Neural crest cell (in vitro differentiated cells): ENCODE measurements around the gene MET. TPM values are rescaled to one million over a fixed set of nuclear protein-coding genes. Genes with fewer than 3 reads are reported as not detected.

ENCODE experiments used
- DNase-seq: peaks from one replicate; pipeline ENCODE4 v3.0.0; 2021; ENCODE audit warnings: low read depth, mixed read lengths, low spot score
- H3K27ac Mint-ChIP-seq: one replicate; pipeline ENCODE4 v1.8.0; 2021; ENCODE audit warnings: mild to moderate bottlenecking, mixed read lengths; ENCODE audit not compliant: unreplicated experiment
- H3K27me3 Mint-ChIP-seq: 2 replicates; pipeline ENCODE4 v1.8.0; 2021; ENCODE audit warnings: low read depth, mild to moderate bottlenecking, mixed read lengths
- H3K36me3 Mint-ChIP-seq: 2 replicates; pipeline ENCODE4 v1.8.0; 2021; ENCODE audit warnings: low read depth, mild to moderate bottlenecking, mixed read lengths
- H3K4me1 Mint-ChIP-seq: 2 replicates; pipeline ENCODE4 v1.8.0; 2021; ENCODE audit warnings: mixed read lengths
- H3K4me3 Mint-ChIP-seq: one replicate; pipeline ENCODE4 v1.8.0; 2021; ENCODE audit warnings: mild to moderate bottlenecking, mixed read lengths
- H3K9me3 Mint-ChIP-seq: 2 replicates; pipeline ENCODE4 v1.8.0; 2021; ENCODE audit warnings: mixed read lengths
- CTCF ChIP-seq: fragments of 200-600 bp; sonication (generic); conservative IDR thresholded peaks from 2 replicates; pipeline ENCODE4 v1.5.0; 2021; ENCODE audit warnings: antibody characterized with exemption, mild to moderate bottlenecking
- total RNA-seq: library from RNA; stranded (reverse); gene quantifications from 2 replicates; pipeline ENCODE4 v1.2.1, GENCODE V29; 2021

The MET gene
- total RNA-seq, 1 donor from 2014 or later = 4.0 TPM

- Mint-ChIP-seq H3K4me3 (no peak overlapping the region), H3K36me3 (no peaks in the 10 kb centered on the region), H3K9me3 (peaks cover 4% of the 10 kb centered on the region), H3K4me1 (no peaks in the 10 kb centered on the region), H3K27ac (no peak overlapping the region), H3K27me3 (no peaks in the 10 kb centered on the region)
- no peak for TF ChIP-seq CTCF
- no peak for DNase-seq
Observed at GRCh38 chr7:116644628-116645027, 27.4 kb upstream of the MET start.

GRCh38 chr7:116647290-116647689, 24.7 kb upstream of the MET start:
- Mint-ChIP-seq H3K4me3 (no peak overlapping the region), H3K27me3 (no peaks in the 10 kb centered on the region), H3K36me3 (no peaks in the 10 kb centered on the region), H3K4me1 (no peaks in the 10 kb centered on the region), H3K27ac (no peak overlapping the region), H3K9me3 (peaks cover 6% of the 10 kb centered on the region)
- no peak for DNase-seq
- TF ChIP-seq CTCF = no peak

- H3K9me3 Mint-ChIP-seq = peaks cover 6% of the 10 kb centered on the region
- no peak for DNase-seq
- no peaks in the 10 kb centered on the region for H3K4me1 Mint-ChIP-seq
- no peak overlapping the region for H3K27ac Mint-ChIP-seq
- no peaks in the 10 kb centered on the region for H3K36me3 Mint-ChIP-seq
- H3K27me3 Mint-ChIP-seq = no peaks in the 10 kb centered on the region
- no peak overlapping the region for H3K4me3 Mint-ChIP-seq
- no peak for TF ChIP-seq CTCF
Observed at GRCh38 chr7:116647861-116648260, 24.1 kb upstream of the MET start.

- Mint-ChIP-seq H3K27ac (no peak overlapping the region), H3K9me3 (peaks cover 6% of the 10 kb centered on the region), H3K36me3 (no peaks in the 10 kb centered on the region), H3K27me3 (no peaks in the 10 kb centered on the region), H3K4me1 (no peaks in the 10 kb centered on the region), H3K4me3 (no peak overlapping the region)
- DNase-seq = no peak
- TF ChIP-seq CTCF = no peak
Observed at GRCh38 chr7:116650436-116650835, 21.6 kb upstream of the MET start.

- Mint-ChIP-seq H3K27ac (no peak overlapping the region), H3K4me1 (no peaks in the 10 kb centered on the region), H3K9me3 (peaks cover 6% of the 10 kb centered on the region), H3K36me3 (no peaks in the 10 kb centered on the region), H3K4me3 (no peak overlapping the region), H3K27me3 (no peaks in the 10 kb centered on the region)
- no peak for DNase-seq
- TF ChIP-seq CTCF = no peak
Observed at GRCh38 chr7:116652793-116653192, 19.2 kb upstream of the MET start.

- H3K36me3 Mint-ChIP-seq = no peaks in the 10 kb centered on the region
- H3K27me3 Mint-ChIP-seq = no peaks in the 10 kb centered on the region
- no peak overlapping the region for H3K27ac Mint-ChIP-seq
- TF ChIP-seq CTCF = no peak
- no peak overlapping the region for H3K4me3 Mint-ChIP-seq
- peaks cover 6% of the 10 kb centered on the region for H3K9me3 Mint-ChIP-seq
- DNase-seq = no peak
- no peaks in the 10 kb centered on the region for H3K4me1 Mint-ChIP-seq
Observed at GRCh38 chr7:116653204-116653603, 18.8 kb upstream of the MET start.
